Activated effector memory CD4-positive, alpha-beta T cell treated with Interleukin-2 at 50 U/mL for 16 hours (primary cell): Measurements from ENCODE around the gene KDM2B.
A peak's percentile ranks its signal among the peaks of the same experiment; 100 is the strongest.

Experiments
- DNase-seq: peaks from one replicate; pipeline ENCODE4 v3.0.0-alpha.2; 2020

Gene KDM2B

GRCh38 chr12:121453629-121454028, 127.2 kb downstream of the KDM2B start:
- DNase-seq, result no peak

GRCh38 chr12:121452985-121453360, 127.8 kb downstream of the KDM2B start:
- no peak for DNase-seq

GRCh38 chr12:121452340-121452984, 128.4 kb downstream of the KDM2B start:
- DNase-seq, result no peak

- no peak for DNase-seq
Measured at GRCh38 chr12:121451961-121452339, 128.9 kb downstream of the KDM2B start.

GRCh38 chr12:121448771-121449315, 132.0 kb downstream of the KDM2B start:
- no peak for DNase-seq

- no peak for DNase-seq
Measured at GRCh38 chr12:121446750-121447149, 134.1 kb downstream of the KDM2B start.

GRCh38 chr12:121444842-121445202, 136.0 kb downstream of the KDM2B start:
- no peak for DNase-seq

- no peak for DNase-seq
Measured at GRCh38 chr12:121443911-121444841, 136.6 kb downstream of the KDM2B start.

- peak; percentile 27 for DNase-seq
Measured at GRCh38 chr12:121443193-121443870, 137.5 kb downstream of the KDM2B start.

- DNase-seq, result no peak
Measured at GRCh38 chr12:121442028-121442948, 138.5 kb downstream of the KDM2B start.

GRCh38 chr12:121441555-121441954, 139.3 kb downstream of the KDM2B start:
- DNase-seq, result no peak

- no peak for DNase-seq
Measured at GRCh38 chr12:121440768-121441167, 140.1 kb downstream of the KDM2B start.

- no peak for DNase-seq
Measured at GRCh38 chr12:121439715-121440114, 141.1 kb downstream of the KDM2B start.

- no peak for DNase-seq
Measured at GRCh38 chr12:121438905-121439304, 141.9 kb downstream of the KDM2B start.

GRCh38 chr12:121436706-121437105, 144.1 kb downstream of the KDM2B start:
- DNase-seq, result no peak

- DNase-seq, result no peak
Measured at GRCh38 chr12:121432740-121433480, 147.9 kb downstream of the KDM2B start.

- DNase-seq, result no peak
Measured at GRCh38 chr12:121430833-121431415, 149.9 kb downstream of the KDM2B start.

- DNase-seq, result no peak
Measured at GRCh38 chr12:121428883-121429282, 151.9 kb downstream of the KDM2B start.

GRCh38 chr12:121427556-121428050, 153.2 kb downstream of the KDM2B start:
- DNase-seq, result no peak

GRCh38 chr12:121424624-121424975, 156.2 kb downstream of the KDM2B start:
- DNase-seq, result no peak
